HG02943 (cell line): ENCODE results near the gene PRKCE.

Source experiments
- ATAC-seq: cut with Tn5 transposase; IDR thresholded peaks from one replicate; pipeline ENCODE4 v1.9.1; 2021; ENCODE audit warnings: mild to moderate bottlenecking, low read depth, moderate library complexity; ENCODE audit not compliant: unreplicated experiment

Gene PRKCE

GRCh38 chr2:46000660-46001059 lies 349.2 kb downstream of the PRKCE start:
- no peak for ATAC-seq

GRCh38 chr2:46001290-46001689 lies 349.8 kb downstream of the PRKCE start:
- no peak for ATAC-seq

- no peak for ATAC-seq
These were observed 350.4 kb downstream of the PRKCE start for GRCh38 chr2:46001741-46002506.

- no peak for ATAC-seq
These were observed 351.0 kb downstream of the PRKCE start for GRCh38 chr2:46002507-46002883.

GRCh38 chr2:46002947-46003346 lies 351.5 kb downstream of the PRKCE start:
- no peak for ATAC-seq

GRCh38 chr2:46003903-46004473 lies 352.5 kb downstream of the PRKCE start:
- ATAC-seq = no peak

GRCh38 chr2:46006473-46007025 lies 355.1 kb downstream of the PRKCE start:
- no peak for ATAC-seq

- ATAC-seq = no peak
These were observed 355.9 kb downstream of the PRKCE start for GRCh38 chr2:46007412-46007811.

GRCh38 chr2:46008091-46008870 lies 356.8 kb downstream of the PRKCE start:
- no peak for ATAC-seq

GRCh38 chr2:46009315-46009714 lies 357.8 kb downstream of the PRKCE start:
- ATAC-seq = no peak

- no peak for ATAC-seq
These were observed 358.3 kb downstream of the PRKCE start for GRCh38 chr2:46009772-46010171.

- ATAC-seq = no peak
These were observed 358.9 kb downstream of the PRKCE start for GRCh38 chr2:46010223-46010924.

GRCh38 chr2:46010925-46011490 lies 359.5 kb downstream of the PRKCE start:
- no peak for ATAC-seq

- no peak for ATAC-seq
These were observed 361.3 kb downstream of the PRKCE start for GRCh38 chr2:46012618-46013240.

- no peak for ATAC-seq
These were observed 362.3 kb downstream of the PRKCE start for GRCh38 chr2:46013726-46014125.

- ATAC-seq = no peak
These were observed 363.6 kb downstream of the PRKCE start for GRCh38 chr2:46014911-46015654.

GRCh38 chr2:46015671-46016070 lies 364.2 kb downstream of the PRKCE start:
- no peak for ATAC-seq

- ATAC-seq = no peak
These were observed 364.6 kb downstream of the PRKCE start for GRCh38 chr2:46016091-46016490.
